ENCODE results near the gene DNAH8.

Gene DNAH8

DNA sequence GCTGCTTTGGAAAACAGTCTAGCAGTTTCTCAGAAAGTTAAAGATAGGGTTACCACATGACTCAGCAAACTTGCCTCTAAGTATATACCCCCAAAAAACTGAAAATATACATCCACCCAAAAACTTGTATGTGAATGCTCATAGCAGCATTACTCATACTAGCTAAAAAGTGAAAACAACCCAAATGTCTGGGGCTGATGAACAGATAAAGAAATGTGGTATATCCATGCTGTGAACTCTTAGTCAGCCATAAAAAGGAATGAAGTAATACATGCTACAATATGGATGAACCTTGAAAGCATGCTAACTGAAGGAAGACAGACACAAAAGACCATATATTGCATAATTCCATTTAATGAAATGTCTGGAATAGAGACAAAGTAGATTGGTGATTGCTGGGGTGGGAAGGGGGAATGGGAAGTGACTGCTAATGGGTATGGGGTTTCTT lies 253.6 kb downstream of the DNAH8 start:
- DNase-seq (ENCODE audit: low read depth in 2 of 2), result no peak

DNA sequence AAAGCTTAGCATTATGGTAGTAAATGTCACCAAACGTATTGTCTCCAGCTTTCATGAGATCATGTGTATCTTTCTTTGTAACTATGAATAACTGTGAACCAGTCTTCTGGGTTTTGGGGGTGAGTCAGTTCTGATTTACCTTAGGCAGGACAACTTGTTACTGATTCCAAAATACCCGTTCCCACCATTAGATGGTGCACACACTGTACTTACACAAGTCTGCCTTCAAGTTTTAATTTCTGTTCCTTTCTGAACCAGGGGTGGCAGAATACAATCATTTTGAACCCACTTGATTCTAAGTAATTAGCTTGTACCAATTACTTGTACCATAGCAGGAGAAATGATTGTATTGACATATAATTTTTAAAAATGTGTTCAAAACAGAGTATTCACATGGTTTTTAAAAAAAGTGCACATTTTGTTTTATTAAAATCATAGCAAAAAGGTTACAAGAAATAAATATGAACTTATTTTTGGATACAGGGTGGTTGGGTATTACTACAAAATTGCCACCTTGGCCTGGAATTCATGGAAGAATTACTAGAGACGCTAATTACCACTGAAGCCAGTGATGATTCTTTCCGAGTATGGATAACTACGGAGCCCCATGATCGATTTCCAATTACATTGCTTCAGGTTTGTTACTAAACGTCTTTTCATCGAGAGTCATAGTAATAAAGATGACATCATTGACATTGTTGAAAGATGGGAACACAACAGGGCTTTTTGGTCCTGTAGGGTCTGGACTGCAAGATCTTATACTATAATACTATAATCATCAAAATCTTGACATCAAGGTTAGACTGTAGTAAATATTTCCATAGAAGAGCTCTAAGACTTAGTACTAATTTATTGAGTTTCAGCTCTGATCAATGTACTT lies 258.3 kb downstream of the DNAH8 start:
- DNase-seq (ENCODE audit: low read depth in 2 of 2), result no peak

DNA sequence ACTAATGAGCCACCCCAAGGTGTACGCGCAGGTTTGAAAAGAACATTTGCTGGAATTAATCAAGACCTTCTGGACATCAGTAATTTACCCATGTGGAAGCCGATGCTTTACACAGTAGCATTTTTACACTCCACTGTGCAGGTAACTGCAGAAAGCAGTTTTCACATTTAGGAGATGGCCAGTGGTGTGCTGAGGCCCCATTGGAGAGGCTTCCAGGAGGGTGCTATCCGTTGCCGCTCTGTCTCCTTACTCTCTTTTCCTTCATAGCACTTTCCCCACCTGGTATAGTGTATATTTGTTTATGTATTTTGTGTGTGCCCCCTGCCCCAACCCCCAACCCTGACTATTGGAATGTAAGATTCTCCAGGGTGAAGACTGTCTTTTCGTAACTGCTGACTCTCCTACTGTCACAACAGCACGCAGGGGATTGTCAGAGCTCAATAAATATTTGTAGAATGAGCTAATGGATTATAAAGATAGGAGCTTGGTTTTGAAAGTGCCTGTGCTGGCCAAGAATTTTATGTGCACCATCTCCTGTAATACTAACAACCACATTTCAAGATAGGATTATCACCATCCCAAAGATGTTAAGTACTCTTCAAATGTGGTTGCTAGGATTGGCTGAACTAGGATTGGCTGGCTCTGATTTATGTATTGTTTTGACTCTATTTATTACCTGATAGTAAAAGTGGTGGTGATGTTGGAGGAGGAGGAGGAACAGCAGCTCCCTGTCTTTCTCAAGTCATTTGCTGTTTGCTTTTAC lies 259.5 kb downstream of the DNAH8 start:
- no peak for DNase-seq (ENCODE audit: low read depth in 2 of 2)

DNA sequence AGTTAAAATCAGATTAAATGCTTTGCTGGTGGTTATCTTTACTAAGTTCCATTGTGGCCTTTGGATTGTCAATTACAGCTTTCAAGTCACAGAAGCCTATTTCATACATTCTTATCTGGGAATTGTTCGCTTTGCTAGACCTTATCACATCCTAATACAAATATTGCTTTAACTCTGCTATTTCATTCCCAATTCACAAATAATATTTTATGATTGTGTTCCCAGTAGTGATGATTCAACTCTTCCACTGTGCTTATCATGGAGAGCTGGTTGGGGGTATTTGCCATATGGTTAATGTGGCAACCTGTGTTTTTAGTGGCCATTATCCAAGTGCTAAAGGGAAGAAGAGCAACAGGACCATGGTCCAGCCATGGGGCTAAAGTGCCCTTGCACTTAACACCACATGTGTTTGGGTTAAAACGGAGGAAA lies 260.5 kb downstream of the DNAH8 start:
- DNase-seq (ENCODE audit: low read depth in 2 of 2), result no peak

DNA sequence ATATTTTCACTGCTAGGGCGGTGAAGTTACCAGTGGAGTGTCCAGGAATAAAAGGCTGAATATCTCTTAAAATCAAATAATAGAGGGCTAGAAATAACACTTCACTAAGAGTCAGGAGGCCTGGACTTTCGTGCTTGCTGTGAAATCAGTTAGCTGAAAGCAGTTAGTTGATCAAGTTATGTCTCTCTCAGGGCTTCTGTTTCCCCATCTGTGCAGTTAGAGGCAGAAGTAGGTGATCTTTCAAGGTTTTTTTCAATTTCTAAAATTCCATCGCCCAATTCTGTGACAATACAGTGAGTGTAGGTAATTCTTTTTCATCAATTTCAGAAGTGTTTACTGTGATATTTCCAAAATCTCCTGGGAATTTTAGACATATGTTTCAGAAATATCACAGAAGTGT lies 260.9 kb downstream of the DNAH8 start:
- no peak for DNase-seq (ENCODE audit: low read depth in 2 of 2)

DNA sequence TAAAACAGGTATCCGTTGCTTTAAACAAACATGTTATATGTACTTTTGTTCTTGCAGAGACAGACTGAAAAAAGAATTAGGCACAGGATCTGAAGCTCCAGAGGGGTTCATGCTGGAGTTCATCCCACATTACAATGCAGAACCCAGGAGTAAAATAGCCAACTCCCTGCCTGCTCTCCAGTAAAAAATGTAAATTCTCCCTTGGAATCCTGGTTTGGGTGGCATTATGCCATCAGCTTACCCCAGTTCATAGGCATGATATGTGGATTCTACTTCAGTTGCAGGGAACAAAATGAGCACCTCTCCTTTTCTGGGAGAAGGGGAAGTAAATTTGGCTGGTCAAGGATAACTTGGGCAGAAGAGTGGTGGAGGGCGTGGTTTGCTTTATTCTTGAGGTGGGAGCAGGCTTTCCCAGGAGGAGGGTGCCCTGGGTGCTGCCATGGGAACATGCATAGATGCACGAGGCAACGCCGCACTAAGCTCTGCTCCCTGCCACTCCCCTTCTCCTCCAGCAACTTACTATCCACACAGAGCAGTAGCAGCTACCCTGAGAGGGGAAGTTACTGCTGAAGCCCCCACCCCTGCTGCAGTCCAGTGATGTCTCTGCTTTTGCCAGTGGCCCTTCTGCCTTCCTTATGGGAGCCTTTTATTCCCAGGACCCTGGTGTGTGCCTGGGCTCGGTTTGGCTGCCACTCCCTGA lies 261.8 kb downstream of the DNAH8 start:
- no peak for DNase-seq (ENCODE audit: low read depth in 2 of 2)

DNA sequence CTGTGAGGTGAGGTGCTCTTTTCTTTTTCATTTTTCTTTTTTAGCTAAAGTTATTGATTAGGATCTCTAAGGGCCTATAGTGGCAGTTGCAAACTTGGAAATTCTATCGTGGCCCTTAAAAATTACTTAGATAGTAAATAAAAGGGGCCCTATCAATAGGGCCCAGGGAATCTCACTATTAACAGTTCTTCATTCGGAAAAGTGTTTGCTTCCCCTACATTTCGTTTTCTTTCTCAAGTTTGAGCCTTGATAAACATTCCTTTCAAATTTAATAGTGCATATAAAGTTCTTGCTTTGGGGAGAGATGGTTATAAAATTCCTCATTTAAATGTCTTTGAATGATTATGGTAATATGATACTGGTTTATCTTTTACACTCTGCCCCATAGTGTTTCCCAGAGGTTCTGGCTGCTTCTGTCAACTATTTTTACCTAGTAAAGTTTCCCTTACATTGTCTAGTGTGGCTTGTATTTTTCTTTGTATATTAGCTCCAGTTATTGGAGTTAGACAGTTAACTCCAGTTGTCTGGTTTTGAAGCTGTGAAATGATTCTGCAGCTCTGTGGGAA lies 263.1 kb downstream of the DNAH8 start:
- no peak for DNase-seq (ENCODE audit: low read depth in 2 of 2)

DNA sequence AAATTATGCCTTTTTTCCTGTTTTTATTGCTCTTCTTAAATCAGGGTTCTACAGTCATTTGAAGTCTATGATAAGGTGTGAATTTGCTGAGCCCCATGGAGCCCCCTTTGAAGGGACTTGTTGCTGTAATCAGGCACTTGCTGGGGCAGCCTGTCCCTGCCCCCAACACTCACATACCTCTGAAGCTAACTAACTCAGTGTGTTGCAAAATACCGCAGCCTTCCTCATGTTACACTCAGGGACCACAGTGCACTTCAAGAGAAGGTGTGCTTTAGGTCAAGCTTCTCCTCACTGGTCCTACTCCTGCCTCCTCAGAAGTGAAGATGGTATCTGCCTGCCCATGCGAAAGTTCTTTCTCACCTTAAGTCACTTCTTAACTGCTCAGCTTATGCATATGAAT lies 267.4 kb downstream of the DNAH8 start:
- no peak for DNase-seq (ENCODE audit: low read depth in 2 of 2)

DNA sequence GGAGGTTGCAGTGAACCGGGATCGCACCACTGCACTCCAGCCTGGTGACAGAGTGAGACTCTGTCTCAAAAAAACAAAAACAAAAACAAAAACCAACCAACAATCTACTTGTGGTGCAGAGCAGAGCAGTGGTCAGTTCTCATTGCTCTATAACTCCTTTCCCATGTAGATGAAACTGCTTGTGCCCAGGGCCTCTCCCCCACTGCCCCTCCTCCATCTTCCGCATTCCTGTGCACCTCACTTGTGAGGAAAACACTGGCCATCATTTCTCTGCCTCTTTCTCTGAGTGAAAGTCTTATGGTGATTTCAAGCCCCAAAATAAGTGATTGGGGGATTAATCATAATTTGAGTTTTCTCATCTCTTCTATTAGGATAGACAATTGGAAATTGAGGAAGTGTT lies 269.6 kb downstream of the DNAH8 start:
- DNase-seq (ENCODE audit: low read depth in 2 of 2), result no peak

DNA sequence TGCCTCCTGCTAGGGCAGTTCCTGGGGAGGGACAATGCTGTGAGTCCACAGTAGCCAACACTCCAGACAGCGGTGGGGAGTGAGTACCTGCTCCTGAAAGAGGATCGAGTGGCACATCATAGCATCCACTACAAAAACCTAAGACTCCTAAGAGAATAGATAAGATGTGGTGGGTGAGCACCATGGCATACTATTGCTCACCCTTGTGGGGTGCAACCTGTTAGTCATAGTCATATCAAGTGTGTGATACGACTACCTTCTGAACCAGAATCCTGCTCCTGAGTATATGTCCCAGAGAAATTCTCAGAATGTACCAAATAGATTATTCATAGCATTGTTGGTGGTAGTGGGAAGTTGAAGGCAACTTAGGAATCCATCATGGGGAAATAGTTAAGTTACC lies 270.7 kb downstream of the DNAH8 start:
- no peak for DNase-seq (ENCODE audit: low read depth in 2 of 2)

DNA sequence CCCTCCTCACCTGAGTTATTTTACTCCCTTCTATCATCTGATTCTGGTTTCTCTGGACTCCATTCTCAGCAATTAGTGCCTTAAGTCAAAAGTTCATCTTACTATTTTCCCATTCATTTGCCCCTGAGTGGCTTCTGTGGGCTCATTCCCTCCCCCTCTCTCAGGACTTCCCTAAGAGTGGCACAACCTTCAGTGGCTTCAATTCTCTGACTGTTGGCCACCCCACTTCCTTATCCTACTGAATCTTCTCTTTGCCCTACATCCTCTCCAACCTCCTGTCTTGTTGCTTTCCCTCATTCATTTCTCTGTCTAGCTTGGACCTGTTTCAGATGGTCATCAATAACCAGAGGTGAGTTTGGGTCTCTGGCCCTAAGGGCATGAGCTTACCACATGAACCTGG lies 272.4 kb downstream of the DNAH8 start:
- no peak for DNase-seq (ENCODE audit: low read depth in 2 of 2)

DNA sequence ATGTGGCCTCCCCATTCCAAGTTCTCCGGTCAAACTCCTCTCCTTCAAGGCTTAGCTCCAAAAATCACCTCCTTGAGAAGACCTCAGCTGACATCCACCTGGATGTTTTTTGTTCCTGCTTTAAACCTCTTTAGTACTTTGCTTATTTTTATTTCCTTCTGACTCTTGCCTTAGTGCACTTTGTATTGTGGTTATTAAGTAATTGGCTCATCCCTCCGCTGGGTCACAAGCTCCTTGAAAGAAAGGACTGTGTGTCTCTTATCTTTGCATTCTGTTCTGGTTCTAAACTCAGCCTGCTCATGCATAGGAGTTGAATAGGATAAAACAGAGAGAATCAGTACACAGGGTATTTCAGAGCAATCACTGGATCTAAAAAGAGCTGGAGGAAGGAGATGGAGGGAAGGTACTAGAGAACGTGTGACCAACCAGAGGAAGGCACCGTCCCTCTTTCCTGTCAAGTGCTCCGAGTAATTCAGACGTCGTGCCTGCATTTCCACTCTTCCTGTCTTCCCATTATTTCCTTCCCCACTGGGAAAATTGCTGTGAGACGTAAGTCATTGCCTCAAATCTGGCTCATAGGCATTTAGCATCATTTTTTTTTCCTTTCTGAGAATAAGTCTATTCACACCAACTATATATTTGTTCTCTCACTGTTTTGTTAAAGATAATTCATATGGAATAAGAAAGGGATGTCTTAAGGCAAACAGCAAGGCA lies 273.8 kb downstream of the DNAH8 start:
- no peak for DNase-seq (ENCODE audit: low read depth in 2 of 2)

DNA sequence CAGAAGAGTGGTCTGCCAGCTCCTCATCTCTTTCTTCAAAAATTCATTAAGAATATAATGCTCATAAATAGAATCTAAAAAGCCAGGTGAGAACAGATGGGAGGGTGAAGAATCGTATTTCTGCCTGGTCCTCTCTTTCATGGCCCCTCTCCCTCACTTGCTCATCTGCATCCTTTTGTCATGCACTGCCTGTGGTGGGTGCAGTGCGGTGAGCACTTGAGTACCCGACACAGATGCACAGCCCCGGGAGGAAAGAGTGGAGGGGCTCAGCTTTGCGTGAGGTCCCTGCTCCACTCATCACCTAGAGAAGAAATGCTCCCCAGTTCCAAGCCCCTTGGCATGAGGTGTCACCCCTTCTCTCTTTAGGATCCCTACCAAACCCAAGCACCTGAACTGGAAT lies 275.4 kb downstream of the DNAH8 start:
- DNase-seq (ENCODE audit: low read depth in 2 of 2), result no peak

DNA sequence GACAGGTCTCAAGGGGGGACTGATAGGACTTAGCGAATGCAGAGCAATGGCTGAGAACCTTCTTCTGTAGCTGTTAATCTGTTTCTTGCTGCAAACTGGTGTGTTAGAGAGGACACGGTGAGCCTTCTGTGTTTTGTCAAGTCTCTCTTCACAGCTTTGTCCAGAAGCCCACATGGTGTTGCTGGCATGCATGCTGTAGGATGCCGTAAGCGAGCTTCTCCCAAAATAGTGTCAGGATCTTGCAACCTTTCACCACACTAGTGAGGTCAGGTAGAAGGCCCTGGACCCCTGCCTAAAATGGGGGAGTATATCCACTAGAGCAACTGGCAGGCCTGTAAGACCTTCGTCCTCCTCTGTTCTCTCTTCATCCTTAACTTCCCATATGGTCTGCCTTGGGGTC lies 281.6 kb downstream of the DNAH8 start:
- DNase-seq (ENCODE audit: low read depth in 2 of 2), result no peak

DNA sequence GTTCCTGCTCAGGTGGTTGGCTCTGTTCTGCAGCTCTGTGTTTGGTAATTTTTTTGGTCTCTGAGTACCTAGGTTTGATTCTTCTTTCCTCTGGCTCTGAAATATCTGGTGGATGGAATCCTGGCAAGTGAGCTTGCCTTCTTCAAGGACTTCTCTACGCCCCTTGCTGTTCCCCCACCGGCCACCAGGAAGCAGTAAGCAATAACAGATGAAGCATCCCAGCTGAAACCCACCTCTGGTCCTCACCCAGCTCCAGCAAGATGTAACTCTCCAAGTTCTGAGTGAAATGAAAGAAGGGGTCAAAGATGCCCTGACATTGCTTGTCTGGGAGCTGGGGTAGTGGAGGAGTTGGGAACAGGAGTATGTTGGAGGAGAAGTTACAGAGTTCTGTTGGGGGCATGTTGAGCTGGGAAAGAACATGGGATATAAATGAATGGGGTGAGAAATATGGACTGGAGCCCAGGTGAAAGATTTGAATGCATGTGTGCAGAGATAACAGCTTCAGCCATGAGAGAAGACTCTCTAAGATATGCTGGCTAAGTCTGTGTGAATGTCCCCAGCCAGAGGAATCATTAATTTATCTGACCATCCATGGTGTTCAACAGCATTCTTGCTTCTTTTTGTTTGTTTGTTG lies 282.1 kb downstream of the DNAH8 start:
- DNase-seq (ENCODE audit: low read depth in 2 of 2), result peak in 1 of 2 donors; percentile 18

DNA sequence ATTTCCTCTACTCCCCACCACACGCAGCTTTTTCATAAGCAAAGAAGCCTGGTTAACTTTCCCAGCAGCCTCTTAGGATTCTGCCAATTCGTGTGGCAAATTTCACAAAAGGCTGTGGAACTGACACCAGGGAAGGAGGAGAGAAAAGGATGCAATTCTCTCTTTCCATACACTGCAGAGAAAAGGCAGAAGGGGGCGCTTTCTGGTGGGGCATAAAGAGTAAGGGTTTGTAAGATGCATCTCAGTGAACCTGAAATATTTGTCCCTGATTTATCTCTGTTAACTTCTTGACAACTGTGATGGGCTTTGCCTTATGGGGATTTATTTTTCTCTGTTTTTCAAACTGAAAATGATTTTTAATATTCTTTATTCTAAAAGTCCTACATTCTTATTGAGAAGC lies 288.0 kb downstream of the DNAH8 start:
- no peak for DNase-seq (ENCODE audit: low read depth in 2 of 2)

DNA sequence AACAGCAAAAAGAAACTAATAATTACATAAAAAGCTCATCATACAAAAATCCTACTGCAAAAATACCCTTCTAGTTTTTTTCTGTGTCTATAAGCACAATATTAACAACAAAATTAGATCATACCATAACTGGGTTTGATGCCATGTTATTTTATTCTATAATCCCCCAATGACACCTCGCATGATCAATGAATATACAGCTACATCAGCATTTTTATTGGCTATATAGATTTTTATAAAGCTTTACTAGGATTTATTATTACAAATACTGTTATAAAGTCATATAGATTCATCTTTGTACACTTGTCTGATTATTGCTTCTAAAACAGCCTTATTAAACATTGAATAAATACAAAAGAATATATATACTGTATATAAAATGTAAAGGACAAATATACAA lies 288.4 kb downstream of the DNAH8 start:
- no peak for DNase-seq (ENCODE audit: low read depth in 2 of 2)

DNA sequence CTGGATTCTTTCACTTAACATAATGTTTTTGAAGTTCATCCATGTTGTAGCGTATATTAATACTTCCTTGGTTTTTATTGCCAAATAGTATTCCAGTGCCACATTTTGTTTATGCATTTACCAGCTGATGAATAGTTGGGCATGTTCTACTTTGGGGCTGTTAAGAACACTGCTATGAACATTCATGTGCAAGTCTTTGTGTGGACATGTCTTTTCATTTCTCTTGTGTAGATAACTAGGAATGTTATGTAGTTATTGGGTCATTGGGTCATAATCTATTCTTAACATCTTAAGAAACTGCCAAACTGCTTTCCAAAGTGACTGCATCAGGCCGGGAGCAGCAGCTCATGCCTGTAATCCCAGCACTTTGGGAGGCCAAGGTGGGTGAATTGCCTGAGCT lies 289.7 kb downstream of the DNAH8 start:
- no peak for DNase-seq (ENCODE audit: low read depth in 2 of 2)

DNA sequence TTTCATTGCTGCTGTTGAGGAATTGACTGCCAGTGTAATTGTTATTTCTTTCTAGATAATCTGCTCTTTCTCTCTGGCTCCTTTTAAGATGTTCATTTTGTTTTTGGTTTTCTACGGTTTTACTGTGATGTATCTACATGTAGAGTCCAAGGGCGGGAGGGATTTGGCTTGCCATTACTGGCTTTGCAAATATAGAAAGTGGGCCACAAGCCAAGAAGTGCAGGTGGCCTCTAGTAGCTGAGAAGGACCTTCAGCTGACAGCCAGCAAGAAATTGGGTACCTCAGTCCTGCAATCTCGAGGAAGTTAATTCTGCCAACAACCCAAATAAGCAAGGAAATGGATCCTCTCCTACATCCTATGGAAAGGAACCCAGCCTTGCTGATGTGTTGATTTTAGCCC lies 290.7 kb downstream of the DNAH8 start:
- no peak for DNase-seq (ENCODE audit: low read depth in 2 of 2)

DNA sequence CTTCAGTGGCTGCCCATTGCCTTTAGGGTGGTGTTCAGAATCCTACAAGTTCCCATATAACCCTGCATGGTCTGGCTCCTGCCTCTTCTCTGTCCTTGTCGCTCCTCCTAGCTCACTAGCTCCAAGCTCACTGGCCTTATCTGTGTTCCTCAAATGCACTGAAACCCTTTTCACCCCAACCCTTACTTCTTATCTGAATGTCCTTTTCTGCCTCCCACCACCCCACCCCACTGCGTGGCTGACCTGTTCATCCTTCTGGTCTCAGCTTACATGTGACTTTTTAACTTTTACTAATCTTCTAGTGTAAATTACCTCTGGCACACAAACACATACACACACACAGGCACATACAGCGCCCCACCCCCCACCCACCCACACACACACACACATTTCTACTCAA lies 292.5 kb downstream of the DNAH8 start:
- no peak for DNase-seq (ENCODE audit: low read depth in 2 of 2)

DNA sequence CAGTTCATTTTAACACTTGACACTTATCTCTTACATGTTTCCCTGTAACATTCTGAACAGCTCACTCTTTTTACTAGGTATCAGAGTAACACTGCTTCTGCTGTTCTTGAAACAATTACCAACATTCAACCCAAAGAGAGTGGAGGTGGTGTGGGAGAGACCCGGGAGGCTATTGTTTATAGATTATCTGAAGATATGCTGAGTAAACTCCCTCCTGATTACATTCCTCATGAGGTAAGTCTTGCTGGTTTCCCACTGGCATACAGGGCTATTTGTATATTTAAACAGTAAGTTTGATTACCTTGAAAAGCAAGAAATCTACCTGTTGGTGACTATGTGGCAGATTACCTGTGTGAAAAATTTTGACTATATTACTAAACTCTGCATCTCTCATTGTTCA lies 293.6 kb downstream of the DNAH8 start:
- DNase-seq (ENCODE audit: low read depth in 2 of 2), result no peak

All from stimulated activated CD4-positive, alpha-beta T cell treated with anti-CD3 and anti-CD28 coated beads, Interleukin-1b, Interleukin-23, amount 100 ng/mL, for 4 hours (primary cell).